ENCODE results near the gene TMC3. TPM values are rescaled to one million over a fixed set of nuclear protein-coding genes. Genes with fewer than 3 reads are reported as not detected.

Gene TMC3
- total RNA-seq, 3 donors from 2014 or later, result 0.95 TPM; not detected in 2

- DNase-seq, result no peak
- no peak overlapping the region for H3K4me3 ChIP-seq
- intact Hi-C loops (cut with DNase I, micrococcal nuclease), result no loop called here
- TF ChIP-seq CTCF (IDR thresholded peaks at IDR 0.05), result no peak
- H3K36me3 ChIP-seq (ENCODE audit: low read depth), result no peaks in the 10 kb centered on the region
- H3K9me3 ChIP-seq, result no peaks in the 10 kb centered on the region
- no peaks in the 10 kb centered on the region for H3K4me1 ChIP-seq (ENCODE audit: low read depth)
- no peak for ATAC-seq
Observed at GRCh38 chr15:81407176-81407575, 33.2 kb upstream of the TMC3 start.

- H3K9me3 ChIP-seq, result no peaks in the 10 kb centered on the region
- H3K4me3 ChIP-seq, result no peak overlapping the region
- TF ChIP-seq CTCF (IDR thresholded peaks at IDR 0.05), result peak; percentile 74
- intact Hi-C loops (cut with DNase I, micrococcal nuclease), result loop anchor here in 1 of 2 donors (2.0 kb wide), 1 partner anchor 126 kb away; no protein-coding TSS in a partner anchor
- ATAC-seq (peak; percentile 77), DNase-seq (peak in 1 of 3 donors; percentile 64)
- no peaks in the 10 kb centered on the region for H3K4me1 ChIP-seq (ENCODE audit: low read depth)
- no peaks in the 10 kb centered on the region for H3K36me3 ChIP-seq (ENCODE audit: low read depth)
Observed at GRCh38 chr15:81400640-81401236, 26.7 kb upstream of the TMC3 start.

GRCh38 chr15:81398910-81399551, 25.0 kb upstream of the TMC3 start:
- no peak for TF ChIP-seq CTCF (IDR thresholded peaks at IDR 0.05)
- no peak overlapping the region for H3K4me3 ChIP-seq
- H3K36me3 ChIP-seq (ENCODE audit: low read depth), result no peaks in the 10 kb centered on the region
- DNase-seq (no peak), ATAC-seq (peak; percentile 81)
- intact Hi-C loops (cut with DNase I, micrococcal nuclease), result loop anchor here in 1 of 2 donors (5.0 kb wide), 1 partner anchor 122 kb away; no protein-coding TSS in a partner anchor
- no peaks in the 10 kb centered on the region for H3K9me3 ChIP-seq
- H3K4me1 ChIP-seq (ENCODE audit: low read depth), result no peaks in the 10 kb centered on the region

- ATAC-seq (peak; percentile 15), DNase-seq (no peak)
- H3K36me3 ChIP-seq (ENCODE audit: low read depth), result no peaks in the 10 kb centered on the region
- no peak overlapping the region for H3K4me3 ChIP-seq
- intact Hi-C loops (cut with DNase I, micrococcal nuclease), result loop anchor here in 1 of 2 donors (5.0 kb wide), 1 partner anchor 121 kb away; no protein-coding TSS in a partner anchor
- no peaks in the 10 kb centered on the region for H3K4me1 ChIP-seq (ENCODE audit: low read depth)
- TF ChIP-seq CTCF (IDR thresholded peaks at IDR 0.05), result no peak
- H3K9me3 ChIP-seq, result no peaks in the 10 kb centered on the region
Observed at GRCh38 chr15:81398456-81398855, 24.4 kb upstream of the TMC3 start.

GRCh38 chr15:81394603-81395002, 20.6 kb upstream of the TMC3 start:
- H3K9me3 ChIP-seq, result no peaks in the 10 kb centered on the region
- ATAC-seq (peak; percentile 92), DNase-seq (peak in 1 of 3 donors; percentile 38)
- no peaks in the 10 kb centered on the region for H3K4me1 ChIP-seq (ENCODE audit: low read depth)
- TF ChIP-seq CTCF (IDR thresholded peaks at IDR 0.05), result no peak
- H3K4me3 ChIP-seq, result no peak overlapping the region
- intact Hi-C loops (cut with DNase I, micrococcal nuclease), result loop anchor here in 1 of 2 donors (5.0 kb wide), 1 partner anchor 117 kb away; no protein-coding TSS in a partner anchor
- no peaks in the 10 kb centered on the region for H3K36me3 ChIP-seq (ENCODE audit: low read depth)

Measured in mucosa of descending colon (tissue), 3 donors.